Measurements from ENCODE around the gene IL4R.
"Not testable (repeated sequence)": the region's sequence is repeated elsewhere in the genome, so short reads cannot be mapped to it uniquely, and the experiment has no call there.

IL4R gene

GRCh38 chr16:27313422-27314160 is at the start of gene IL4R:
TSS of gene IL4R (plus strand) at chr16:27313974. CDS start at chr16:27340204, 26,230 bp downstream.
- peak; percentile 38 for DNase-seq (ENCODE audit: low read depth)

DNA sequence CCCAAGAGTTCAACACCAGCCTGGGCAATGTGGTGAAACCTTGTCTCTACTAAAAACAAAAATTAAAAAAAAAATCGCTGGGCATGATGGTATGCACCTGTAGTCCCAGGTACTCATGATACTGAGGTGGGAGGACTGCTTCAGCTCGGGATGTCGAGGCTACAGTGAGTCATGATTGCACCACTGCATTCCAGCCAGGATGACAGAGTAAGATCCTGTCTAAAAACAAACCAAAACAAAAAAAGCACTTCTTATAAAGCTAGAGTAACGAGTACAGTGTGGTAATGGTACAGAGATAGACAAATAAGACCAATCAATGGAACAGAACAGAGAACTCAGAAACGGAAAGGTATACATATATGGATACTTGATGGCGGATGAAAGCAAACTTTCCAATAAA is 49.6 kb upstream of the IL4R start:
- no peak for DNase-seq (ENCODE audit: low read depth)

GRCh38 chr16:27265982-27266381 is 47.8 kb upstream of the IL4R start:
- DNase-seq (ENCODE audit: low read depth), result no peak

DNA sequence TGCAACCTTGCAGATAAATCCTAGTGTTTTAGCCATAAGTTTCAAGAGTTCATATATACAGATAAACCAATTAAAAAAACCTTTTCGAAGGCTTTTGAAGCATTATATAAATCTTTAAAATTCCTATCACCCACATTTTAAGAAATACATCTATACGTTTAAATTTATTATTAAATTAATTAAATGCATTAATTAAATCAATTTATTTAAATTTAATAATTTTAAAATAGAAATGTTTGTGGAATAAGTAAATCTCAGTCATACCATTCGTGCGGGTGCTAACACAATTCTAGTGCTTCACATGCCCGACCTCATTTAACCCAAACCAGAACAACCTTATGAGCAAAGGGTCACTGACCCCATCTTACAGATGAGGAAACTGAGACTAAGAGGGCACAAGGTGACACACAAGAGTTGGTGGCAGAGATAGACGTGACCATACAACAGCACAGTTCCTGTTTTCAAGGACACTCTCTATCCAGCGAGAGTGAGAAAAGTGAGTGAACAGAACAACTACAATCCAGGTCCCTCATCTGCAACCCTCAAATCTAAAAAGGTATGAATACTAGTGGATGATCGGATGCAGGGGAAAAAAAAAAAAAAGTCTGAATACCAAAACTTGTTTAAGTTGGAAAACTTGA is 46.6 kb upstream of the IL4R start:
- DNase-seq (ENCODE audit: low read depth), result no peak

GRCh38 chr16:27268376-27269299 is 45.1 kb upstream of the IL4R start, which contains the start of gene NSMCE1:
TSS of gene NSMCE1 (minus strand) at chr16:27268772. CDS start at chr16:27257570, 11,202 bp downstream.
- peak; percentile 89 for DNase-seq (ENCODE audit: low read depth)

GRCh38 chr16:27269300-27270150 is 44.2 kb upstream of the IL4R start:
- DNase-seq (ENCODE audit: low read depth), result no peak

GRCh38 chr16:27270349-27270748 is 43.4 kb upstream of the IL4R start:
- DNase-seq (ENCODE audit: low read depth), result no peak

DNA sequence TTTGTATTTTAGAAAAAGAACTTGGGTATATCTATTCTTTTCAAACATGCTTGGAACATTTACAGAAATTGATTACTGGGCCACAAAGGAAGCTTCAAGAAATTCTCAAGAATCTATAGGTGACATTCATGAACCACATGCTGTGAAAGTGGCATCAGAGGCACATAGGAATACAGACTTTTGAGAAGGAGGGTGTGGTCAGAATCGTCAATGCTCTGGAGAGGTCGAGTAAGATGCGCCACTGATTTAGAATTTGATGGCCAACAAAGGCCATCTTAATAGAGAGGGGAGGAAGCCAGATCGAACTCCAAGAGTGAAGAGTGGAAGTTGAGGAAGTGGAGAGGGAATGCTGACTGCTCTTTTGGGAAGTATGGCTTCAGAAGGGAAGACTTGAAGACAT is 41.7 kb upstream of the IL4R start:
- DNase-seq (ENCODE audit: low read depth), result no peak

GRCh38 chr16:27272697-27273096 is 41.1 kb upstream of the IL4R start:
- DNase-seq (ENCODE audit: low read depth), result not testable (repeated sequence)

DNA sequence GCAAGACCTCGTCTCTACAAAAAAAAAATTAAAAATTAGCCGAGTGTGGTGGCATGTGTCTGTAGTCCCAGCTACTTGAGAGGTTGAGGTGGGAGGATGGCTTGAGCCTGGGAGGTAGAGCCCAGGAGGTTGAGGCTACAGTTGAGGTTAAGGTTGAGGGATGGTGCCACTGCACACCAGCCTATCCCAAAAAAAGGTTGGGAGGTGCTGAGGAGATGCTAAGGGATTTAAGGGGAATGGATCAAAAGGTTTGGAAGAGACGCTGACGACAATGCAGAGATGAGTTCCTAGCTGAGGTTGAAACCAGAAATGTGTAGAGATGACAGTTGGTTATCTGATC is 40.5 kb upstream of the IL4R start:
- DNase-seq (ENCODE audit: low read depth), result no peak

GRCh38 chr16:27273670-27274423 is 39.9 kb upstream of the IL4R start:
- no peak for DNase-seq (ENCODE audit: low read depth)

- not testable (repeated sequence) for DNase-seq (ENCODE audit: low read depth)
Measured at GRCh38 chr16:27274424-27274874, 39.3 kb upstream of the IL4R start.

DNA sequence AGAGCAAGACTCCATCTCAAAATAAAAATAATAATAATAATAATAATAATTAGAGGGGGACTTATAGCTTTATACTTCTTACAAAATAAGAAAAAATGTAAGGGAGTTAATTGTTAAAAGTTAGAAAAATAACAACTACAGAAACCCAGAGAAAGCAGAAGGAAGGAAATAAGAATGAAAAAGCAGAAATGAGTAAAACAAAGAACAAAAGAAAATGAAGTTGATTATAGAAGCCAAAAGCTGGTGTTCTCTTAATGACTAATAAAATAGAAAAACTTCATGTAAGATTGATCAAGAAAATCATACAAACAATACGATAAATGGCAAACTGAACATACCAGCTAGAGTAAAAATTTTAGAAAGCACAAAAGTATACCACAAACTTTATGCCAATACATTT is 38.4 kb upstream of the IL4R start:
- DNase-seq (ENCODE audit: low read depth), result no peak

DNA sequence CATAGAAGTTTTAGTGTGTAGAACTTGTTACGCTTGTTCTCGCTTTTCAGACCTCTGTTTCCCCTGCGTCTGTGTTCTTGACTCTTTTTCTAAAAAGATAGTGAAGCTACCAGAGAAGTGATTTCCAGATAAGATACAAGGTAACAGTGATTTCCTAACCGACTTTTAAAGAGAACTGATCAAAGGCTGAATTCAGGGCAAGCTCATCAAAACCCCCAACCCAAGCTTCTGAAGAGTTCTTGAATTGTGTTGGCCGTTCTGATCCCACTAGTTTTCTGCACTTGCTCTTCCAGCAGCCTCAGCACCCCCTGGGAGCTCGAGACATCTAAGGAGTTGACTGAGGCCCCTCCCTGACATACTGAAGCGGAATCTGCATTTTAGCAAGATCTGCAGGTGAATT is 32.5 kb upstream of the IL4R start:
- no peak for DNase-seq (ENCODE audit: low read depth)

DNA sequence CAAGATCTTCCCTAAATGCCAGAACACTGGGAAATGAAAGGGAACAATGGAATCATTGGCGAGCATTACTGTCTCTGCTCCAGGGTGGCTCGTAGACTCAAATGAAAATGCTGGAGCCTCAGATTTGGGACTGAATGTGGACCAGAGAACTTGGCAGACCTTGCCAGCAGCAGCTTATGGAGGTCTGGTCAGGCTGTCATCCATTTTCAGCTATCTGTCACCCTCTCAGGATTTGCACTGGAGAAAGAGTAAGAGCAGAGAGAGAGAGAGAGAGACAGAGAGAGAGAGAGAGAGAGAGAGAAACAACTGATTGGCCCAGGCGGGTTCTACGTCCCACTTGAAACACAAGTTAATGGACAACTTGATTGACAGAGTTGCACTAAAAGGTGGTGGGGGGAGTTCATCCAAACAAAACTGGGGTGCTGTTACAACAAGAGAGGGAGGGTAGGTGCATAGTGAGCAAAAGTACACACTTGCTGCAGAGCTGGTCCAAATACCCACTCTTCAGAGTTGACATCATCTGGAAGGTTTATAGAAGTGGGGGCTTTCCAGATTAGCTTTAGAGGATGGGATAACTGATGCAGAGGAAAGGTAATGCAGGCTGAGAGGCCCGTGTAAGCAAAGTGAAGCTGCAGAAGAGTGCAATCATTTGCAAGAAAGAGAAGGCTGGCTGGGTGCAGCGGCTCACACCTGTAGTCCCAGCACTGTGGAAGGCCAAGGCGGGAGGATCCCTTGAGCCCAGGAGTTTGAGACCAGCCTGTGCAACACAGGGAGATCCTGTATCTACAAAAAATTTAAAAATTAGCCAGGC is 28.7 kb upstream of the IL4R start:
- DNase-seq (ENCODE audit: low read depth), result no peak

GRCh38 chr16:27285676-27286196 is 28.0 kb upstream of the IL4R start:
- no peak for DNase-seq (ENCODE audit: low read depth)

DNA sequence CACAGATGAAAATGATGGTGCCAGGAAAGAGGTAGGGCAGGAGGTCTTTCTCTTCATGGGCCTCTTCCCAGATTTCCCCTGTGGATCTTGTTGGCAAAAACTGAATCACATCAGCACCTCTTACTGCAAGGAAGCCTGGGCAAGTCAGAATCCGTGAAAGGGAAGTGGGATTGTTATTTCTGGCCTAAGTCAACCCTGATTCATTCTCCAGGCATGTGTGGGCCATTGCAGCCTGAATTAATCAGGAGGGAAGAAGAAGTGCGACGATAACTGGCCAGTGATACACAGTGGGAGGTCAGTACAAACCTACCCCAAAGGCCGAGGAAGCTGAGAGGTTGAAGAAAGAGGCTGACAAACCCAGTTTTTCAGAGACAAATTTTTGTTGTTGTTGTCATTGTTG is 27.3 kb upstream of the IL4R start:
- no peak for DNase-seq (ENCODE audit: low read depth)

DNA sequence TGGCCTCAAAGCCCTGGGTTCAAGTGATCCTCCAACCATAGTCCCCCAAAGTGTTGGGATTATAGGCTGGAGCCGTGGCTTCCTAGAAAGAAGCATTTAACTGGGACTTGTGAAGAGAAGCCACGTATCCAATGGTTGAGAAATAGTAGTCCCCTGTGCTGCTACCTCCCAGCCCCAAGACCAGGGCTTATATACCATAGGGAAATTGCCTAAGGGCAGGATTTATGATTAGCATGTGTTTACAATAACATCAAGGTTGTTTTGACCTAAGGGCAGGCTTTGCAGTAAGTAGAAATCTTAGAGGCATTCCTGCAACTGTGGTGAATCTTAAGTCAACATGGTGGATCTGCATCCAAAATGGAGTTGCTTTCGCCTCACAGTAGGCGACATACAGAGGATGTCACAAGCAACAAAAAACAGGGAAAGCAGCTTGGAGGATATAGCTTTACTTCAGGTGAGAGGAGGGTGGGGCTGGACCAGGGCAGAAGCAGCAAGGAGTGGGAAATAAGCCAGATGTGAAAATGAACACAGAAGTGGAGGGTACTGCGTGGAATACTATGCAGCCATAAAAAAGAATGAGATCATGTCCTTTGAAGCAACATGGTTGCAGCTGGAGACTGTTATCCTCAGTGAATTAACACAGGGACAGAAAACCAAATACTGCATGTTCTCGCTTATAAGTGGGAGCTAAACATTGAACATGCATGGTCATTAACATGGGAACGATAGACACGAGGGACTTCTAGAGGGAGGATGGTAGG is 26.5 kb upstream of the IL4R start:
- DNase-seq (ENCODE audit: low read depth), result no peak

DNA sequence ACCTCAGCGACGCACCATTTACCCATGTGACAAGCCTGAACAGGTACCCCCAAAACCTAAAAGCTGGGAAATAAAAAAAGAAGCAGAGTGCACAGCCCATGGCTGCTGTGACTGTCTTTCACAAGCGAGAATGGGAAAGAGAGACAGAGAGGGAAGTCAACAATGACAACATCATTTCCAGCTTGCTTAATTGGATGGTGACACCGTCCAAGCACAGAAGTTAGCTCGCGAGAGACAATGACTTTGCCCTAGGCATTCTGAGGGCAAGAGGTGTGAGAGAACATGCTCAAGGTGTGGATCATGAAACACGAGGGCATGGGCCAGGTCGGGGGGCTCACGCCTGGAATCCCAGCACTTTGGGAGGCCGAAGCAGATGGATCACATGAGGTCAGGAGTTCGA is 25.9 kb upstream of the IL4R start:
- DNase-seq (ENCODE audit: low read depth), result no peak
